Esophagus squamous epithelium (tissue), 4 donors: ENCODE measurements around the gene DNAH10.

Source experiments
- CTCF ChIP-seq, 6 experiments: fragments of 450-650 bp in 4 of 6; fragments of 200-600 bp in 2 of 6; sonication (generic) in 2 of 6; IDR thresholded peaks; one replicate each; pipeline ENCODE4 v1.5.1; 2016 to 2019; ENCODE audit warnings: antibody characterized with exemption in 6 of 6, mild to moderate bottlenecking in 4 of 6, moderate library complexity in 4 of 6
- POLR2A ChIP-seq, 4 donors: fragments of 450-650 bp; IDR thresholded peaks; one replicate each; pipeline ENCODE4 v1.6.1; 2017; ENCODE audit warnings: antibody characterized with exemption in 4 of 4, mild to moderate bottlenecking in 4 of 4, moderate library complexity in 3 of 4

DNA sequence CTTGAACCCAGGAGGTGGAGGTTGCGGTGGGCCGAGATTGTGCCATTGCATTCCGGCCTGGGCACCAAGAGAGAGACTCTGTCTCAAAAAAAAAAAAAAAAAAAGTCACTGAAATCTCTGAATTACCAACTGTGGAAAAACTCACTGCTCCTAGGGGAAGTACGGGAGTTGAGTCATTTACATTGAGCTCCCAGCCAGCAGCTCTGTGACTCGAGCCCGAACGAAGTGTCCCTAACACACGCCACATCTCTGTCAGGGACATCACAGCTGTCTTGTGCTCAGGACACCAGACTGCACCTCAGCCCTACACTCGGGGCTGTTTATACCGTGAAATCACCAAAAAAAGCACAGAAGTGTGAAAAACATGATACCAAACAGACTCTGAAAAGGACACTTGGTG, 28.9 kb upstream of the DNAH10 start:
- TF ChIP-seq CTCF (IDR thresholded peaks at IDR 0.05), result no peak
- no peak for TF ChIP-seq POLR2A (IDR thresholded peaks at IDR 0.05)
